Suprapubic skin (tissue), 4 donors: ENCODE measurements around the gene SPEM3. TPM values are rescaled to one million over a fixed set of nuclear protein-coding genes. Genes with fewer than 3 reads are reported as not detected.

Experiments used
- DNase-seq, 2 donors: peaks; one replicate each; pipeline ENCODE4 v3.0.0-alpha.2; 2019; ENCODE audit warnings: low spot score in 2 of 2
- H3K27ac ChIP-seq: fragments of 200-600 bp; sonication (generic); one replicate; pipeline ENCODE4 v1.5.1; 2019
- H3K27me3 ChIP-seq: fragments of 200-600 bp; sonication (generic); one replicate; pipeline ENCODE4 v1.5.1; 2019
- H3K36me3 ChIP-seq: fragments of 200-600 bp; sonication (generic); one replicate; pipeline ENCODE4 v1.5.1; 2019
- H3K4me1 ChIP-seq: fragments of 200-600 bp; sonication (generic); one replicate; pipeline ENCODE4 v1.5.1; 2019
- H3K4me3 ChIP-seq: fragments of 200-600 bp; sonication (generic); one replicate; pipeline ENCODE4 v1.5.1; 2019; ENCODE audit warnings: mild to moderate bottlenecking
- H3K9me3 ChIP-seq: fragments of 200-600 bp; sonication (generic); one replicate; pipeline ENCODE4 v1.5.1; 2019
- EP300 ChIP-seq: sonication (generic); formaldehyde crosslinking; IDR thresholded peaks from one replicate; pipeline ENCODE4 v1.6.1; 2017; ENCODE audit warnings: antibody characterized with exemption
- POLR2A ChIP-seq, 2 donors: fragments of 450-650 bp; IDR thresholded peaks; one replicate each; pipeline ENCODE4 v1.6.1; 2017; ENCODE audit warnings: antibody characterized with exemption in 2 of 2, mild to moderate bottlenecking in 2 of 2, moderate library complexity in 2 of 2
- POLR2AphosphoS5 ChIP-seq, 3 donors: sonication (generic); formaldehyde crosslinking; IDR thresholded peaks; one replicate each; pipeline ENCODE4 v1.6.1; 2017; ENCODE audit warnings: antibody characterized with exemption in 3 of 3
- WGBS: methylation state at CpG from one replicate; pipeline ENCODE4 v1.1.5; 2018; 5-methylcytosine and 5-hydroxymethylcytosine counted together
- total RNA-seq, 4 donors: library from RNA; depleted of rRNA; stranded (reverse); fragments of >200 nt; gene quantifications; one replicate each; pipeline ENCODE4 v1.1.0, GENCODE V29; 2016
- TF ChIP-seq, protein P1 (sequence below), 2 donors: fragments of 200-600 bp in 1 of 2; fragments of 450-650 bp in 1 of 2; sonication (generic) in 1 of 2; IDR thresholded peaks; one replicate each; pipeline ENCODE4 v1.5.1; 2016 to 2019; ENCODE audit warnings: antibody characterized with exemption in 2 of 2, mild to moderate bottlenecking in 1 of 2, moderate library complexity in 1 of 2

SPEM3 gene
- total RNA-seq, 4 donors from 2014 or later, result not detected

DNA sequence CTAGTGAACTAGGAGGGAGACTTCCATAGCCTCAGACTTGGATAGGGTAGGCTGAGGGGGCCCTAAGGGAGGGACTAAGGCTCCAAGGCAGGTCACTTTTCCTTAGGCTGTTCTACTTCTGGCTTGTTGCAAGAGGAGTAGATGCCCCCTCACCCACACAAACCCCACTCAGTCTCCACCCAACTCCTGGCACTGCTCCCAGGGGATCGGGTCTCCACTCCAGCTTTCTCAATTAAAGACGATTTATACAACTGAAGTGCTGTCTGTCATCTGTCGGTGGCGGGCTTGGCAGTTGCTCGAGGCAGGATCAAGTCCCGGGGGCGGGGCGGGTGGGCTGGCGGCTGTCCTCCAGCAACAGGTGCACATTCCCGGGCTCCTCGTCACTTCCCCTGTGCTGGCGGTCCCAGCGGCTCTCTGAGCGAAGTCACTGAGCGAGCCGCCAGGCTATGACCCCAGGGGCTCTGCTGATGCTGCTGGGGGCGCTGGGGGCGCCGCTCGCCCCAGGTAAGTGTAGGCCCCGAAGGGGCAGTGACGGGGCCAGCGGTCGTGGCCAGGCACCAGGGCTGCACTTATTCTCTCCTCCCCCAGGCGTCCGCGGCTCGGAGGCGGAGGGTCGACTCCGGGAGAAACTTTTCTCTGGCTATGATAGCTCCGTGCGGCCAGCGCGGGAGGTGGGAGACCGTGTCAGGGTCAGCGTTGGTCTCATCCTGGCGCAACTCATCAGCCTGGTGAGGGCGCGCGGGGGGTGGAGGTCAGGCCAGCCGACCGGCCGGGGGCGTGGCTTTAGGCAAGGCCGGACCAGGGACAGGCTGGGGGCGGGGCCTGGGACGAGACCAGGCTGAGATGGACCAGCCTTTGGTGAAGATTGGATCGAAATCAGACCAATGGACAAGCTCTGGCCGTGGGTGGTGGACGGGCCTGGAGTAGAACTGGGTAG, 16.3 kb downstream of the SPEM3 start, which contains the start of gene CHRNB1:
Gene CHRNB1 (plus strand): TSS at position 380 of the 937 bp plus-strand sequence. CDS start 67 bp downstream, at position 447.
- WGBS, result 10% methylated on average over 24 of the region's 51 CpGs
- H3K4me1 ChIP-seq, result peaks cover 43% of the 10 kb centered on the region
- peaks cover 29% of the 10 kb centered on the region for H3K27me3 ChIP-seq
- no peaks in the 10 kb centered on the region for H3K36me3 ChIP-seq
- no peak within 1 kb of the TSS for H3K27ac ChIP-seq
- DNase-seq, result peak; percentile 84 to 86
- peak within 1 kb of the TSS; percentile 44 for H3K4me3 ChIP-seq
- TF ChIP-seq POLR2A (IDR thresholded peaks at IDR 0.05) (no peak), EP300 (no peak), POLR2AphosphoS5 (IDR thresholded peaks at IDR 0.05) (no peak)
- TF ChIP-seq, protein P1, sequence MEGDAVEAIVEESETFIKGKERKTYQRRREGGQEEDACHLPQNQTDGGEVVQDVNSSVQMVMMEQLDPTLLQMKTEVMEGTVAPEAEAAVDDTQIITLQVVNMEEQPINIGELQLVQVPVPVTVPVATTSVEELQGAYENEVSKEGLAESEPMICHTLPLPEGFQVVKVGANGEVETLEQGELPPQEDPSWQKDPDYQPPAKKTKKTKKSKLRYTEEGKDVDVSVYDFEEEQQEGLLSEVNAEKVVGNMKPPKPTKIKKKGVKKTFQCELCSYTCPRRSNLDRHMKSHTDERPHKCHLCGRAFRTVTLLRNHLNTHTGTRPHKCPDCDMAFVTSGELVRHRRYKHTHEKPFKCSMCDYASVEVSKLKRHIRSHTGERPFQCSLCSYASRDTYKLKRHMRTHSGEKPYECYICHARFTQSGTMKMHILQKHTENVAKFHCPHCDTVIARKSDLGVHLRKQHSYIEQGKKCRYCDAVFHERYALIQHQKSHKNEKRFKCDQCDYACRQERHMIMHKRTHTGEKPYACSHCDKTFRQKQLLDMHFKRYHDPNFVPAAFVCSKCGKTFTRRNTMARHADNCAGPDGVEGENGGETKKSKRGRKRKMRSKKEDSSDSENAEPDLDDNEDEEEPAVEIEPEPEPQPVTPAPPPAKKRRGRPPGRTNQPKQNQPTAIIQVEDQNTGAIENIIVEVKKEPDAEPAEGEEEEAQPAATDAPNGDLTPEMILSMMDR (IDR thresholded peaks at IDR 0.05), result no peak
- no peaks in the 10 kb centered on the region for H3K9me3 ChIP-seq

DNA sequence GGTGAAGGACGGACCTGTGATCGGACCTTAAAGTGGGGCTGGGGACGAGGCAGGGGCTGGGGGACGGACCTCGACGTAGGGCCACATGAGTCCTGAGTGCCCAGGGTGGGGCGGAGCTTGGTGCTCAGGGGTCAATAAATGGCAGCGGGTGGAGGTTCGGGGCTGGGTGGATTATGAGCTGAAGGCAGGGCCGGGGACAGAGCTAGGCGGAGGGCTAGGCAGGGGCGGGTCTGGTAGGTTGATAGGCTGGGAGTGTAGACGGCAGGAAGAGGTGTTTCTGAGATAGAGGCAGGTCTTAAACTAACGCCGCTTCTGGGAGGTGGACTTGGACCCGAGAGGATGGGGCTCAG, 16.9 kb downstream of the SPEM3 start:
- WGBS, result 14% methylated on average over 16 of the region's 16 CpGs
- Histone ChIP-seq H3K4me1 (peaks cover 37% of the 10 kb centered on the region), H3K27me3 (peaks cover 23% of the 10 kb centered on the region), H3K9me3 (no peaks in the 10 kb centered on the region), H3K36me3 (no peaks in the 10 kb centered on the region), H3K27ac (no peak overlapping the region), H3K4me3 (peak overlapping the region; percentile 44)
- DNase-seq, result no peak
- no peak for TF ChIP-seq EP300
- TF ChIP-seq POLR2A (IDR thresholded peaks at IDR 0.05), result no peak
- TF ChIP-seq, protein P1 (IDR thresholded peaks at IDR 0.05), result no peak
- no peak for TF ChIP-seq POLR2AphosphoS5 (IDR thresholded peaks at IDR 0.05)

DNA sequence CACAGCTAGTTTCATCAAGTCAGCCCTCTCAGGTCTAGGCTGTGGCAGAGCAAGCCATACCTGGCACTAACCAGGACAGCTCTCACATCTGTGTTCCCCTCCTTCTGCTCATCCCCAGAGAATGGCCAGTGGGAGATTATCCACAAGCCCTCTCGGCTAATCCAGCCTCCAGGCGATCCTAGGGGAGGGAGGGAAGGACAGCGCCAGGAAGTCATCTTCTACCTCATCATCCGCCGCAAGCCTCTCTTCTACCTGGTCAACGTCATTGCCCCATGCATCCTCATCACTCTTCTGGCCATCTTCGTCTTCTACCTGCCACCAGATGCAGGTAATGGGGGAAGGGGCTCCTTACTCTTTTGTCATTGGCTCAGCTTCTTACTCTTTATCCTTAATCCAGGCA, 19.8 kb downstream of the SPEM3 start:
- DNase-seq, result no peak
- 84% methylated on average over 7 of the region's 7 CpGs for WGBS
- H3K27me3 ChIP-seq, result peaks cover 22% of the 10 kb centered on the region
- H3K4me3 ChIP-seq, result no peak overlapping the region
- H3K36me3 ChIP-seq, result no peaks in the 10 kb centered on the region
- no peaks in the 10 kb centered on the region for H3K9me3 ChIP-seq
- peaks cover 32% of the 10 kb centered on the region for H3K4me1 ChIP-seq
- H3K27ac ChIP-seq, result no peak overlapping the region
- TF ChIP-seq EP300 (no peak), POLR2AphosphoS5 (IDR thresholded peaks at IDR 0.05) (no peak), POLR2A (IDR thresholded peaks at IDR 0.05) (no peak)
- TF ChIP-seq, protein P1 (IDR thresholded peaks at IDR 0.05), result no peak

DNA sequence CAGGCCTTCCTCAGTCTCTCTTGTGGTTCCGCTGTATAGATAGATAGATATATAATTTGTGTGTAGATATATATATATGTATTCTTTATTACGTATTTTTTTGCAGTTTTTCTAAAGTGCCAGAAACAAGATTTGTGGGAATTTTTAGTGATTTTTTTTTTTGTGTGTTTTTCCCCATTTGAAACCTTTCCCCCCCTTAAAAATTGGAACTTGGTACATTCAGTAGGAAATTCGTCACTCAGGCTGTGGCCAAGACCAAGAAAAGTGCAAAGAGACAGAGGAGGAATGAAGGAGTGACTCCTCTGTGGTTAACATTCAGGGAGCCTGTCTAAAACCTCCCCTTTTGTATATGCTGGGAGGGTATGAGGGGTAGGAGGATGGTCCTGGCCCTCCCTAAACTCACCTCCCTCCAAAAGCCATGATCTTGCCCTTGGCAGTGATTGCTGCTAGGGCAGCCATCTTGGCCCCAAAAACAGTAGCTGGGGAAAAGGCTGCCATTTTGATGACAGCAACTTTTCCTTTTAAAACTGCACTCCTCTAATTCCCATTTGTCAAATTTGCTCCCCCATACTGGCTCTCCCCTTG, 31.4 kb downstream of the SPEM3 start:
- Histone ChIP-seq H3K4me1 (peaks cover 25% of the 10 kb centered on the region), H3K27ac (peak overlapping the region; percentile 20), H3K4me3 (no peak overlapping the region), H3K9me3 (no peaks in the 10 kb centered on the region), H3K36me3 (peaks cover 18% of the 10 kb centered on the region), H3K27me3 (no peaks in the 10 kb centered on the region)
- WGBS, result 73% methylated on average over 3 of the region's 3 CpGs
- DNase-seq, result no peak
- TF ChIP-seq, protein P1 (IDR thresholded peaks at IDR 0.05), result no peak
- no peak for TF ChIP-seq POLR2AphosphoS5 (IDR thresholded peaks at IDR 0.05)
- no peak for TF ChIP-seq EP300
- TF ChIP-seq POLR2A (IDR thresholded peaks at IDR 0.05), result no peak
